ENCODE data around the gene CSRNP2.

DNA sequence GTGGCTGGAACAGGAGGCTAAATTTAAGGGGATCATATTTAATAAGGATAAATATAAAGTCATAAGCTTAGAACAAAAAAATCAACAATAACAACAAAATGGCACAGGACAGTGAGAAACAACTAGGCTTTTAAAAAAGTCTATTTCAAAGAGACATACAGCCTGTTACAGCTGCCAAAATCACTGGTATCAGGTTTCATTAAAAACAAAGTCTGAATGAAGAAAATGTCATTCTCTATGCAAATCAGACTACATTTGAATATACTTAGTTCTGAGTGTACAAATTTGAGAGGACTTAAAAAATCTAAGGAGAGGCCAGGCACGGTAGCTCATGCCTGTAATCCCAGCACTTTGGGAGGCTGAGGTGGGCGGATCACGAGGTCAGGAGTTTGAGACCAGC, 45.5 kb upstream of the CSRNP2 start:
- TF ChIP-seq, protein P1, sequence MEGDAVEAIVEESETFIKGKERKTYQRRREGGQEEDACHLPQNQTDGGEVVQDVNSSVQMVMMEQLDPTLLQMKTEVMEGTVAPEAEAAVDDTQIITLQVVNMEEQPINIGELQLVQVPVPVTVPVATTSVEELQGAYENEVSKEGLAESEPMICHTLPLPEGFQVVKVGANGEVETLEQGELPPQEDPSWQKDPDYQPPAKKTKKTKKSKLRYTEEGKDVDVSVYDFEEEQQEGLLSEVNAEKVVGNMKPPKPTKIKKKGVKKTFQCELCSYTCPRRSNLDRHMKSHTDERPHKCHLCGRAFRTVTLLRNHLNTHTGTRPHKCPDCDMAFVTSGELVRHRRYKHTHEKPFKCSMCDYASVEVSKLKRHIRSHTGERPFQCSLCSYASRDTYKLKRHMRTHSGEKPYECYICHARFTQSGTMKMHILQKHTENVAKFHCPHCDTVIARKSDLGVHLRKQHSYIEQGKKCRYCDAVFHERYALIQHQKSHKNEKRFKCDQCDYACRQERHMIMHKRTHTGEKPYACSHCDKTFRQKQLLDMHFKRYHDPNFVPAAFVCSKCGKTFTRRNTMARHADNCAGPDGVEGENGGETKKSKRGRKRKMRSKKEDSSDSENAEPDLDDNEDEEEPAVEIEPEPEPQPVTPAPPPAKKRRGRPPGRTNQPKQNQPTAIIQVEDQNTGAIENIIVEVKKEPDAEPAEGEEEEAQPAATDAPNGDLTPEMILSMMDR (IDR thresholded peaks at IDR 0.05): no peak
- TF ChIP-seq POLR2AphosphoS5 (IDR thresholded peaks at IDR 0.05) (no peak), EP300 (IDR thresholded peaks at IDR 0.05) (no peak)
